Common myeloid progenitor, CD34-positive (primary cell): Measurements from ENCODE around the gene PRMT5.

Source experiments
- CTCF ChIA-PET: fragments of 350-600 bp; sonication (Branson Sonifier 250); formaldehyde crosslinking; loops from one replicate; lab custom pipeline; 2021; ENCODE audit warnings: antibody characterized with exemption; lab: Charles Lee
- POLR2A ChIA-PET: fragments of 350-600 bp; sonication (Branson Sonifier 250); formaldehyde crosslinking; loops from one replicate; lab custom pipeline; 2021; ENCODE audit warnings: antibody characterized with exemption; lab: Charles Lee
- DNase-seq, 3 donors: peaks; one replicate each; pipeline versions ENCODE4 v3.0.0 to v3.0.0-alpha.2; 2013
- H3K27ac ChIP-seq, 2 experiments: 1 replicate in 1 of 2; 2 replicates in 1 of 2; pipeline ENCODE4 v1.7.0; 2013; ENCODE audit warnings: inconsistent platforms in 2 of 2, low read length in 2 of 2, mild to moderate bottlenecking in 2 of 2, low read depth in 1 of 2, moderate library complexity in 1 of 2; ENCODE audit not compliant: severe bottlenecking in 2 of 2, insufficient read depth in 1 of 2, poor library complexity in 1 of 2
- H3K27me3 ChIP-seq, 5 experiments: replicated peaks in 2 of 5; 1 replicate in 3 of 5; 2 replicates in 2 of 5; pipeline versions ENCODE4 v1.6.1 to v1.7.0; 2013; ENCODE audit warnings: low read length in 4 of 5, mild to moderate bottlenecking in 2 of 5, moderate library complexity in 2 of 5, inconsistent platforms in 1 of 5; ENCODE audit not compliant: insufficient read depth in 5 of 5, control insufficient read depth in 4 of 5
- H3K36me3 ChIP-seq, 4 experiments: 1 replicate in 2 of 4; 2 replicates in 2 of 4; pipeline versions ENCODE4 v1.6.1 to v1.7.0; 2013; ENCODE audit warnings: low read length in 3 of 4, control low read depth in 1 of 4, mild to moderate bottlenecking in 1 of 4; ENCODE audit not compliant: control insufficient read depth in 4 of 4, insufficient read depth in 4 of 4
- H3K4me1 ChIP-seq, 4 experiments: 1 replicate in 3 of 4; 2 replicates in 1 of 4; pipeline versions ENCODE4 v1.6.1 to v1.7.1; 2013; ENCODE audit warnings: low read length in 3 of 4, mild to moderate bottlenecking in 3 of 4, control low read depth in 1 of 4, inconsistent platforms in 1 of 4, moderate library complexity in 1 of 4; ENCODE audit not compliant: control insufficient read depth in 4 of 4, insufficient read depth in 4 of 4; ENCODE audit errors: control extremely low read depth in 1 of 4
- H3K4me3 ChIP-seq, 7 experiments: 1 replicate in 4 of 7; 2 replicates in 3 of 7; pipeline versions ENCODE4 v1.5.1 to v1.7.0; 2013; ENCODE audit warnings: mild to moderate bottlenecking in 7 of 7, low read length in 6 of 7, moderate library complexity in 6 of 7, inconsistent platforms in 2 of 7, low read depth in 2 of 7, control low read depth in 1 of 7; ENCODE audit not compliant: insufficient read depth in 4 of 7, control insufficient read depth in 1 of 7; ENCODE audit errors: extremely low read depth in 1 of 7
- H3K9me3 ChIP-seq, 5 experiments: 1 replicate in 4 of 5; 2 replicates in 1 of 5; pipeline versions ENCODE4 v1.6.1 to v1.7.1; 2013; ENCODE audit warnings: low read length in 4 of 5, mild to moderate bottlenecking in 2 of 5, inconsistent platforms in 1 of 5, low read depth in 1 of 5, moderate library complexity in 1 of 5; ENCODE audit not compliant: control insufficient read depth in 4 of 5, insufficient read depth in 2 of 5; ENCODE audit errors: control extremely low read depth in 1 of 5
- WGBS: methylation state at CpG from one replicate; pipeline ENCODE4 v1.1.5; 2013; ENCODE audit not compliant: insufficient coverage; 5-methylcytosine and 5-hydroxymethylcytosine counted together

The PRMT5 gene

DNA sequence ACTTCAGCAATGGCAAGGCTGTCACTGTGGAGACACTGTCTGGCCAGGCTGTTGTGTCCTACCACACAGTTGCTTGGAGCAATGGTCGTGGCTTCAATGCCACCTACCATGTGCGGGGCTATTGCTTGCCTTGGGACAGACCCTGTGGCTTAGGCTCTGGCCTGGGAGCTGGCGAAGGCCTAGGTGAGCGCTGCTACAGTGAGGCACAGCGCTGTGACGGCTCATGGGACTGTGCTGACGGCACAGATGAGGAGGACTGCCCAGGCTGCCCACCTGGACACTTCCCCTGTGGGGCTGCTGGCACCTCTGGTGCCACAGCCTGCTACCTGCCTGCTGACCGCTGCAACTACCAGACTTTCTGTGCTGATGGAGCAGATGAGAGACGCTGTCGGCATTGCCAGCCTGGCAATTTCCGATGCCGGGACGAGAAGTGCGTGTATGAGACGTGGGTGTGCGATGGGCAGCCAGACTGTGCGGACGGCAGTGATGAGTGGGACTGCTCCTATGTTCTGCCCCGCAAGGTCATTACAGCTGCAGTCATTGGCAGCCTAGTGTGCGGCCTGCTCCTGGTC lies 53.3 kb downstream of the PRMT5 start:
- 96% methylated on average over 20 of the region's 20 CpGs for WGBS
- POLR2A ChIA-PET: no interaction called here
- Histone ChIP-seq H3K4me3 (no peak overlapping the region), H3K27ac (no peak overlapping the region), H3K36me3 (peaks cover 0 to 46% (median 27%) of the 10 kb centered on the region in 4 experiments), H3K4me1 (peaks cover 5 to 19% (median 17%) of the 10 kb centered on the region in 4 experiments), H3K9me3 (no peaks in the 10 kb centered on the region), H3K27me3 (no peaks in the 10 kb centered on the region)
- no peak for DNase-seq
- CTCF ChIA-PET: interaction anchor here (0.7 to 6.6 kb wide), 5 partner anchors 10 to 40 kb away, joined by 3 to 75 read pairs (median 4); no protein-coding TSS in a partner anchor

- Histone ChIP-seq H3K27me3 (no peaks in the 10 kb centered on the region), H3K4me1 (peaks cover 8 to 23% (median 22%) of the 10 kb centered on the region in 4 experiments), H3K4me3 (no peak overlapping the region), H3K27ac (no peak overlapping the region), H3K36me3 (peaks cover 0 to 46% (median 27%) of the 10 kb centered on the region in 4 experiments), H3K9me3 (no peaks in the 10 kb centered on the region)
- ChIA-PET POLR2A (no interaction called here), CTCF (interaction anchor here (0.7 to 6.6 kb wide), 7 partner anchors 13 to 38 kb away, joined by 3 to 75 read pairs (median 7); no protein-coding TSS in a partner anchor)
- WGBS: 100% methylated on average over 14 of the region's 15 CpGs
- no peak for DNase-seq
These were observed 54.0 kb downstream of the PRMT5 start for GRCh38 chr14:22875003-22875747.

- 69% methylated on average over 9 of the region's 10 CpGs for WGBS
- Histone ChIP-seq H3K27me3 (no peaks in the 10 kb centered on the region), H3K27ac (peak overlapping the region in 1 of 2 experiments; percentile 82), H3K36me3 (peaks cover 0 to 40% (median 25%) of the 10 kb centered on the region in 4 experiments), H3K9me3 (no peaks in the 10 kb centered on the region), H3K4me1 (peaks cover 8 to 24% (median 22%) of the 10 kb centered on the region in 4 experiments), H3K4me3 (peak overlapping the region; percentile 59 to 91 (median 78))
- no peak for DNase-seq
- CTCF ChIA-PET: interaction anchor here (0.6 to 6.6 kb wide), 23 partner anchors 9 to 294 kb away, joined by 3 to 75 read pairs (median 5); partner anchors contain the start of genes AJUBA and REM2
- POLR2A ChIA-PET: interaction anchor here (0.7 kb wide), 1 partner anchor 106 kb away, joined by 3 read pairs; the partner anchor contains the start of gene OXA1L
These were observed 56.2 kb downstream of the PRMT5 start for GRCh38 chr14:22872833-22873520.

GRCh38 chr14:22872033-22872832 lies 56.9 kb downstream of the PRMT5 start:
- POLR2A ChIA-PET: interaction anchor here (0.5 to 0.7 kb wide), 2 partner anchors 43 to 106 kb away, joined by 3 read pairs; partner anchors contain the start of gene OXA1L
- WGBS: 0% methylated on average over 39 of the region's 45 CpGs
- peaks cover 0 to 2% (median 0%) of the 10 kb centered on the region in 5 experiments for H3K27me3 ChIP-seq
- H3K36me3 ChIP-seq: peaks cover 0 to 32% (median 20%) of the 10 kb centered on the region in 4 experiments
- CTCF ChIA-PET: interaction anchor here (0.8 to 6.6 kb wide), 20 partner anchors 10 to 316 kb away, joined by 3 to 75 read pairs (median 6); partner anchors contain the start of genes AJUBA and REM2
- H3K9me3 ChIP-seq: no peaks in the 10 kb centered on the region
- peak overlapping the region; percentile 29 to 82 for H3K27ac ChIP-seq
- DNase-seq: peak; percentile 61 to 65 (median 62)
- peaks cover 8 to 24% (median 22%) of the 10 kb centered on the region in 4 experiments for H3K4me1 ChIP-seq
- peak overlapping the region; percentile 59 to 91 (median 78) for H3K4me3 ChIP-seq

- peak; percentile 72 to 81 (median 72) for DNase-seq
- 0% methylated on average over 38 of the region's 50 CpGs for WGBS
- ChIA-PET CTCF (interaction anchor here (1.0 to 6.6 kb wide), 13 partner anchors 9 to 315 kb away, joined by 4 to 75 read pairs (median 16); partner anchors contain the start of gene REM2), POLR2A (interaction anchor here (0.5 to 1.2 kb wide), 2 partner anchors 10 to 44 kb away, joined by 3 to 4 read pairs; no protein-coding TSS in a partner anchor)
- Histone ChIP-seq H3K4me3 (peak within 1 kb of the TSS; percentile 59 to 91 (median 78)), H3K27me3 (peaks cover 0 to 6% (median 0%) of the 10 kb centered on the region in 5 experiments), H3K27ac (peak within 1 kb of the TSS; percentile 29 to 82), H3K4me1 (peaks cover 8 to 24% (median 22%) of the 10 kb centered on the region in 4 experiments), H3K36me3 (peaks cover 0 to 24% (median 15%) of the 10 kb centered on the region in 4 experiments), H3K9me3 (no peaks in the 10 kb centered on the region)
These were observed 57.7 kb downstream of the PRMT5 start, which contains the start of gene LRP10 for GRCh38 chr14:22871224-22872032. LRP10 (plus strand) TSS chr14:22871740; CDS start chr14:22872304, 564 bp downstream.
